Measurements from ENCODE around the gene C2CD4D. TPM values are rescaled to one million over a fixed set of nuclear protein-coding genes. Genes with fewer than 3 reads are reported as not detected.

Gene C2CD4D
- total RNA-seq, 1 experiment from 2014 or later, result 0.77 TPM

DNA sequence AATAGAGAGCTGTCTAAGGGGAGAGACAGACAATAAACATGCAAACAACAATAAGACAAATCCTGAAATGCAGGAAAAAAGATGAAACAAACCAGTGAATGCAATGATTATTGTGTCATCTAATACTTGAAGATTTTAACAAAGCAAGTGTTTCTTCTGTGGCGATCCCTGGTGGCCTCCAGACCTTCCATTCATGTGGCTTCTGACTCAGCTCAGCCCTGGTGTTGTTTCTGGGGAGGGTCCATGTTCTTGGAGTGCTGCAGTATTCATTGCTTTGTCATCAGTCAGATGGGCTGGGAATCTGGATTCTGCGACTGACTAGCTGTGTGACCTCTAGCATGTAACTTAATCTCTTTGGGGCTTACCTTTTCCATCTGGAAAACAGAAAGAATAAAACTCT is 1.5 kb upstream of the C2CD4D start:
- in situ Hi-C loops (cut with HindIII; ENCODE audit: low pct_unique_long_range_greater_than_20kb, low sequenced_read_pairs), result no loop called here
- peak; percentile 87 for DNase-seq (ENCODE audit: low read depth, low spot score)

DNA sequence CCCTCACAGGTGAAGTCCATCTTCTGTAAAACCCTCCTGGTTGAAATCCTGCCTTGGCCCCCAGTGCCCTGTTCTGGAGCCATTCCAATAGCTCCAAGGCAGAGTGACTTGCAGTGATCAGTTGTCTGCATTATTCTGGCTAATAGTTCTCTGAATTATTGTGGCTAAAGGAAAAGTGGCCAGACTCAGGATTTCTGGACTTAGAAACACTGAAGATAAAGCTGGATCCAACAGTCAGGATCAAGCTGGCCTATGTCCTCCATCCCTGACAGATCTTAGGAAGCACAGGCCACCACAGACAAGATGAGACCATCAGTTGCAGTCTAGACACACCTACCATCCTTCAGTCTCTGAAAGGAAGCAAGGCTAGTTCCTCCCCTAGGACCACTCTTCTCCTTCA is 801 bp upstream of the C2CD4D start:
- in situ Hi-C loops (cut with HindIII; ENCODE audit: low pct_unique_long_range_greater_than_20kb, low sequenced_read_pairs), result no loop called here

DNA sequence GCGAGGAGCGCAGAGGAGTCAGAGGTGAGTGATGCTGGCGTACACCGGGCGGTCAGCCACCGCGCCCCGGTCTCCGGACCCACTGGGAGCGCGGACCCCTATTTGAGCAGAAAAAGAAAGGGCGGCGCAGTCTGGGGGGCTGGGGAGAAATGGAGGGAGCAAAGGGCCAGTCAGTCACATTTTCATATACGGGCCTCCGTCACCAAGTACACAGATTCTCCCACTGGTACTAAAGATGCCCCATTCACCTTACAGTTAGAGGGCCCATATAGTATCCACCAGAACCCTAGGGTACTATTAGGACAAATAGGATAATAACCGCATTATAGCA is 573 bp downstream of the C2CD4D start:
- DNase-seq (ENCODE audit: low read depth, low spot score), result no peak
- in situ Hi-C loops (cut with HindIII; ENCODE audit: low pct_unique_long_range_greater_than_20kb, low sequenced_read_pairs), result no loop called here

More for the DNA sequence above, 801 bp upstream of the C2CD4D start:
- DNase-seq (ENCODE audit: low read depth, low spot score), result peak; percentile 41

DNA sequence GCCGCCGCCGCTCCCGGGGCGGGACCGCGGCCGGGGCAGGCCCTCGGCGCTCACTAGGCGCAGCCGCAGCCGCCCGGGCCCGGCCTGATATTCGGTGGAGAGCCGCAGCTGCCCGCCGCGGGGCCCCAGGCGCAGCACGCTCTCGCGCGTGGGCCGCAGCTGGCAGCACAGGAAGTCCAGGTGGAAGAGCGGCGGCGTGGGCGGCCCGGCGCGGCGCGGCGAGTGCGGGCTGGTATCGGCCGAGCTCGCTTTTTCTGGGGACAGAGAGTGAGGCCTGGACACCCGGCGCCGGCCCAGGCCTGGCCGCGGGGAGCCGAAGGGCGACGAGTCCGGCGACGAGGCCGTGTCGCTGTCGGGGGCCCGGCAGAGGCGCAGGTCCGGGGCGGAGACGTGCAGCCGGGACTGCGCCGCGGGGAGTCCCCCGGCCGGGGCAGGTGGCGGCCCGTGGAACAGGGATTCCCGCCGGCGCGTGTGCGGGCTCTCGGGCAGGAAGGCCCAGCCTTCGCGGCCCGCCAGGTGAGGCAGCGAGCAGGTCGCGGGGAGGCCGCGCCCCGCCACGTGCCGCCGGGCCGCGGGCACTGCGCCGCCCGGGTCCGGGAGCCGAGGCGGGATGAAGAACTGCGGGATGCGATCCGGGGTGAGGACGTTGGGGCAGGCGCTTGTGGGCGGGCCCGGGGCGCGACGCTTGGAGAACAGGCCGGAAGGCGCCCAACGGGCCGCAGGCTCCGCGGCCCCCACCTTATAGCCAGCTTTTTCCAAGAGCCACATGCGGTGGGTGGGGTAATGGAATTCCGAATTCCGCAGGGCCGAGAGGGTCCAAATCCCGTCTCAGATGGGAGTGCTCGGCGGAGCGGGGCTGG is 1.2 kb downstream of the C2CD4D start:
- no peak for DNase-seq (ENCODE audit: low read depth, low spot score)
- in situ Hi-C loops (cut with HindIII; ENCODE audit: low pct_unique_long_range_greater_than_20kb, low sequenced_read_pairs), result no loop called here

DNA sequence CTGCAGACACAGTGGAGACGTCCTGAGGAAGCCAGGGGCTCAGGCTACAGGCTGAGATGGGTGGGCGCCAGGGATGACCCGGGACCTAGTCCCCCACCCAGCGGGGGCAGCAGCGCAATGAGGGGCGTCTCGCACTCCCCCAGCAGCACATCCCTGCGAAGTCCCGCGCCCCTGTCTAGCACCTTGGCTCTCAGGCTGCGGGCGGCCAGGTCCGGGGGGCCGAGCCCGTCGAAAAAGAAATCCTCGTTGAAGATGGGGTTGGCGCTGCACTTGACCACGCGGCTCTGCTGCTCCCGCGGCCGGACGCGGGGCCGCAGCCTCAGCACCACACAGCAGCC is 1.8 kb downstream of the C2CD4D start:
- in situ Hi-C loops (cut with HindIII; ENCODE audit: low pct_unique_long_range_greater_than_20kb, low sequenced_read_pairs), result no loop called here
- DNase-seq (ENCODE audit: low read depth, low spot score), result no peak

DNA sequence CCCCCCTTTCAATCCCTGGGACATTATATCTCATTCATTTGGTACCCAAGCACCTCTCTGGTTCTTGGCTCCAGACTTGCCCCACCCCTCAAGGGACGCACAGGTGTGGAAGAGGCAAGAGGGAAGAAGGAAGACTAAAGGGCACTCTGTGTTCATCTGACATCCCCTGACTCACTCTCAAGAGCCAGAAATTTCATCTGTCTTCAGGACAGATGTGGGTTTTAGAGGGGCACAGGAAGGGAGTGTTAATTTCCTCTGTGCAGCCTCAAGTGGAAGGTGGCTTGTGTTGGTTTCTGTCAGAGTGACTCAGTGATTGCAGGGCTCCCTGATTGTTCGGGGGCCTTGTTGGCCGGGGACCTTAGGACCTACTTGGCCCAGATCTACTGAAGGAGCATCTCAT is 2.4 kb downstream of the C2CD4D start:
- in situ Hi-C loops (cut with HindIII; ENCODE audit: low pct_unique_long_range_greater_than_20kb, low sequenced_read_pairs), result no loop called here
- no peak for DNase-seq (ENCODE audit: low read depth, low spot score)

DNA sequence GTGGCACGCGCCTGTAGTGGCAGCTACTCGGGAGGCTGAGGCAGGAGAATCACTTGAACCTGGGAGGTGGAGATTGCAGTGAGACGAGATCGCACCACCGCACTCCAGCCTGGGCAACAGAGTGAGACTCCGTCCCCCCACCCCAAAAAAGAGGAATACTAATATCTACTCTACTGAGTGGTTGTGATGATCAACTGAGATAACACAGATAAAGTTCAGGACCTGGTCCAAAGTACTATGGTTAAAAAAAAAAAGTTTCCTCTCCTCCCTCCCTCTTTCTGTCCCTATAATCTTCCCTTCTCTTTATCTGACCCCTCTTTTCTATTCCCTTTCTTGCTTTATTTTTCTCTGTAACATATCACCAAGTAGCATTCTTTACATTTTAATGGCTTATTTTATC is 4.0 kb downstream of the C2CD4D start:
- in situ Hi-C loops (cut with HindIII; ENCODE audit: low pct_unique_long_range_greater_than_20kb, low sequenced_read_pairs), result no loop called here

DNA sequence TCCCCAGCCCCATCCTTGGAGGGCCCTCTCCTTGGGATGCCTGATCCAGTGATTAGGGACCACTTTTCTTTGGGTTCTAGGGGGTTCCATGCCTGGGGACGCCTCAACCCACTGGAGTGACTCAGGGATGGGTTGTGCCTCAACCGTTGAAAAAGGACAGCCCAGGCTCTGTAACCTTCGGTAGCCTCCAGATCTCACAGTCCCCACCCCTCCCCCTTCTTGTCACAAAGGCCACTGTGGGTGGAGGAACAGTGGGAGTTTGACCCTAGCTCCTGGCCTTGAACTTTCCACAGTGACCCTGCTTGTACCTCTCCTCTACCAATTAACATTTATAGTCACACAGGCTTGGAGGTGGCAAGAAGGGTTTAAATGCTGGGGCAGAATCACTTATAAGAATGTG is 5.4 kb downstream of the C2CD4D start:
- in situ Hi-C loops (cut with HindIII; ENCODE audit: low pct_unique_long_range_greater_than_20kb, low sequenced_read_pairs), result no loop called here
- DNase-seq (ENCODE audit: low read depth, low spot score), result no peak

More for the DNA sequence above, 4.0 kb downstream of the C2CD4D start:
- DNase-seq (ENCODE audit: low read depth, low spot score), result no peak

DNA sequence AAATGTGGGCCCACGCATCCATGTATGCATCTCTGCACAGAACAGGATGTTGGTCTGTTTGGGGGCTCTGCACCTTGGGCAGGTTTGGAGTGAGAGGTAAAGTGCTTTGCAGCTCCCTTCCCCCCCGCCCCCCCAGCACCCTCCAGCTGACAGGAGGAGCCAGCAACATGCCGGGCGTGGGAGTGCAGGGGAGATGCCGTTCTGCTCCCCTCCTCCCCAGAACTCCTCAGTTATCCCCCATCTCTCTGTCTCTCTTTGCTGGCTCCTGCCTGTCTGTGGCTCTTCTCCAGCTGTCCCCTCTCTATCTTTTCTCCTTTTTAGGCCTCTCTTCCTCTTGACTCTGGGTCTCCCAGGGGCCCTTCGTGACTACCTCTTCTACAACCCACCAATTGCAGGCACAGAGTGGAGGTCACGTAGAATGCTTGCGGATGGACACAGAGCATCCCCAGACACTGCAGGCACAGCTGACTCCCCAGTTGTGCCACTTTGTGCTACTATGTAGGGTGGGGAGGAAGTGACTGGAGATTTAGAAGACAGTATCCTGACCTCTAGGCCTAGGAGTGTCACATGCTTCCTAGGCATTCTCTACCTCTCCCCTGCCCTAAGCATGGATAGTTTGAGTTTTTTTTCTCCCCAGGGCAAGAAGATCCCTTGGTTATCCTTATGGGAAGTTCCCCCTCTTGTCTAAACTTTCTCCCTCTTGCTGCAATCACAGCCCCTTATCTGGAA is 6.3 kb downstream of the C2CD4D start:
- DNase-seq (ENCODE audit: low read depth, low spot score), result no peak
- in situ Hi-C loops (cut with HindIII; ENCODE audit: low pct_unique_long_range_greater_than_20kb, low sequenced_read_pairs), result no loop called here

DNA sequence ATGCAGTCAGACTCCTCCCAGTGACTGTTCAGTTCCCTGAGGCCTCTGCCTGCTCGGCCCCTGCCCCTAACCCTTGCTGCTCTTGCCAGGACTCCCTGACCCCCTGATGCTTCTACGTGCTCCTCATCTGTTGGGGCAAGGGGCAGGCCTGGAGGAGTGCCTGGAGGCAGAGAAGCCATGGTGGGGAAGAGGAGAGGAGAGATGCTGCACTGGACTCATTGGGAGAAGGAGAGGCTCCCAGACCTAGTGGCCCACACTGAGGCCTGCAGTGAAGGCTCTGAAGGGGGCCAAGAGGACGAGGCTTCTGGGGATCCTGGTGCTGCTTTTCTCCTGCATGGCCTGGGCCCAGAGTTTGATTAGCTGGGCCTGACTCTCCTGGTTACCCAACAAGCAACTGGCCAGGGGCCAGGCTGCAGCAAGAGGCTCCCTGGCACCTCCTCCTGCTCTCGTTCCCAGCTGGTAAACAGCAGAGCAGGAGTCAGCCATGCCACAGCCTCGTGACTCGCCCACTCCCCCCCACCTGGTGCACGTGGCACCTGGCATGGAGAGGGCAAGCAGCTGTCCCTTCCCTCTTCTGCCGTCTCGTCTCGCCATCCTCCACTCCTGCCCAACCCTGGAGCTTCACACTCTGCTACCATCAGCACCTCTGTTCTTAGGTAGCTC is 7.2 kb downstream of the C2CD4D start:
- DNase-seq (ENCODE audit: low read depth, low spot score), result no peak
- in situ Hi-C loops (cut with HindIII; ENCODE audit: low pct_unique_long_range_greater_than_20kb, low sequenced_read_pairs), result no loop called here

DNA sequence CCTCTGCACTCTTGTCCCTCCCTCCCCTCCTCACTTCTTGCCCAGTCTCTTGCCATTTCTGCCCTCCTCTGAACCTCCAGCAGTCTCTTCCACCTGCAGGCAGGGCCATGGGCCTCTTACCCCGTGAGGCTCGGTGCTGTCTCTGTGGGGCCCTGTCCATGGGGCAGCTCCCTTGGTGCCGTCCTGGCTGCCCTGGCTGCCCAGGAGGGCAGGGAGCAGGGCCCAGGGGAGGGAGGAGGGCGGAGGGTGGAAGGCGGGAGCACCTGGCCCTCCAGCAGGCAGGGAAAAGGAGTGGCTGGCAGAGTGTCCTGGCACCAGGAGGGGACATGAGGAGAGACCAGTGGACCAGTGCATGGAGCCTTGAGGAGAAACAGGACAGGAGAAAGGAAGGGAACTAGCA is 8.0 kb downstream of the C2CD4D start, which contains the start of gene RORC:
Gene RORC, minus strand, starts transcription at position 198 of the 400 bp plus-strand sequence. Its CDS starts 38 bp downstream, at position 160.
- no peak for DNase-seq (ENCODE audit: low read depth, low spot score)
- in situ Hi-C loops (cut with HindIII; ENCODE audit: low pct_unique_long_range_greater_than_20kb, low sequenced_read_pairs), result no loop called here

DNA sequence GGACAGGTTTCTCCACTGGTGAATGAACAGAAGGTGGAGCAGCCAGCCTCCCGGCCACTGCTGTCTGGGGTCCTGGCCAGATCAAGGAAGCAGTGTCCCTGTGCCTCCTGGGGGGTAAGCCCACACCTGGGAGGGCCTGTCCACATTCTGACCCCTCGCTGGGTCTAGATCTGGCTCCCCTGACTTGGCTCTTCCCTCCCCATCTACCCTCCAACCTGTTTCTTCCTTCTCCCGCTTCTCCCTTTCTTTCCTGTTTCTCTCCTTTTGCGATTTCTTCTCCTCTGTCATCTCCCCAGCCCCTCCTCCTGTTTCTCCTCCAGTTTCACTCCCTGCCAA is 8.4 kb downstream of the C2CD4D start:
- DNase-seq (ENCODE audit: low read depth, low spot score), result no peak
- in situ Hi-C loops (cut with HindIII; ENCODE audit: low pct_unique_long_range_greater_than_20kb, low sequenced_read_pairs), result no loop called here

DNA sequence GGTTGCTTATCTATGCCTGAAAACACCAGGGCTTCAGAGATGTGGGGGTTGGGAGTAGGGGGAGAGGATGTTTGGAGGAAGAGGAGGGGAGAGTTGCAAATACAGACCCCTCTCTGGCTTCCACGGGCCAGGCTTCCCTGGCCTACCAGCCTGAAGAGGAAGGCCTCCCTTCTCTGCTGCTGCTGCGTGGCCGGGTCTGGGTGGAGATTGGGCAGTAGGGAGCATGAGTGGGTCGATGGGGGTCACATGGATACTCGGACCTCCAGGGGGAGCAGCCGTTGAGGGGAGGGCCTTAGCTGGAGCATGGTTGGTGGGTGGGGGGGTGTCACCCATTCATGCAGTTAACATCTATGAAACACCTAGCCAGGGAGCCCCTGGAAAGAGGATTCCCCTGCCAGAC is 9.6 kb downstream of the C2CD4D start:
- no peak for DNase-seq (ENCODE audit: low read depth, low spot score)
- in situ Hi-C loops (cut with HindIII; ENCODE audit: low pct_unique_long_range_greater_than_20kb, low sequenced_read_pairs), result no loop called here

DNA sequence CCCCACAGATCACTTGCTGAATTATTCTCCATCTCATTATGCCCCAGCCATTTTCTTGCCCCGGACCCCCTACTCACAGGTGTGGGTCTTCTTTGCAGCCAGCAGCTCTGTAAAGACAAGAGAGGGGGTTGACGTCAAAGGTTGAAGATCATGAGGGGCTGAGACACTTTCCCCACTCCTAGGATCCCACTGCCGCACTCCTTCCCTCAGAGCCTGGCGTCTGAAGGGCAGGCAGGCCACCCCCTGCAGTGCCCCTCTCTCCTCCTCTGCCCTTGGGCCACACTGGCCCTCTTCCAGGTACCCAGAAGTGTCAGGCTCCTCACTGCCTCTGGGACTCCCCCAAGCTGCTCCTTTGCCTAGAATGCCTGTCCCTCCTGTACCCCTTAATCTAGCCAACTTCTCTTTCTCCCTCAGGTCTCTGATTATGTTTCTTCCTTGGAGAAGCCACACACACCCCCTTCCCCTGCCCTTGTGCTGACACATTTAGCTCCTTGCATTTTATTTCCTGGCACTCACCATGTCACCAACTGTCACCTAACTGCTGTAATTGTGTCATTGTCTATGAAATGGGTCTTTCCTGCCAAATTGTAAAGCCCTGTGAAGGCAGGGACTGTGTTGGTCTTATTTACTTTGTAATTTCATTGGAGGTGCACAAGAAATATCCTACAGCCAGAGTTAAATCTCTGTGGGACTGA is 10.1 kb downstream of the C2CD4D start:
- in situ Hi-C loops (cut with HindIII; ENCODE audit: low pct_unique_long_range_greater_than_20kb, low sequenced_read_pairs), result no loop called here
- no peak for DNase-seq (ENCODE audit: low read depth, low spot score)

DNA sequence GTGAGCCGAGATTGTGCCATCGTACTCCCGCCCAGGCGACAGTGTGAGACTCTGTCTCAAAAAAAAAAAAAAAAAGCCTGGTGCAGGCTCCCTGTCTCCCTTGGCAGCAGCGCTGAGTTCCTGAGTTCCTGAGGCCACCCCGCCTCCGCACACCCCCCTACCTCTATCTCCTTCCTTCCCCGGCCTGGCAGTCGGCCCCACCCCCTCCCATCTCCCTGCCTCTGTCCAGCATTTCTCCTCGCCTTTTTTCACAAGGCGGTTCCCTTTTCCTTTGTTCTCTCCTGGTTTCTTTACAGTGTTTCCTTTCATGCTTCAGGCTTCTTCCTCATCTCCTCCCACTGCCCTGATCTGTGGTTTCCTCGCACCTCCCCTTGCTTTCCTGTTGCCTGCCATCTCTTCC is 10.7 kb downstream of the C2CD4D start:
- in situ Hi-C loops (cut with HindIII; ENCODE audit: low pct_unique_long_range_greater_than_20kb, low sequenced_read_pairs), result no loop called here
- DNase-seq (ENCODE audit: low read depth, low spot score), result peak; percentile 83

DNA sequence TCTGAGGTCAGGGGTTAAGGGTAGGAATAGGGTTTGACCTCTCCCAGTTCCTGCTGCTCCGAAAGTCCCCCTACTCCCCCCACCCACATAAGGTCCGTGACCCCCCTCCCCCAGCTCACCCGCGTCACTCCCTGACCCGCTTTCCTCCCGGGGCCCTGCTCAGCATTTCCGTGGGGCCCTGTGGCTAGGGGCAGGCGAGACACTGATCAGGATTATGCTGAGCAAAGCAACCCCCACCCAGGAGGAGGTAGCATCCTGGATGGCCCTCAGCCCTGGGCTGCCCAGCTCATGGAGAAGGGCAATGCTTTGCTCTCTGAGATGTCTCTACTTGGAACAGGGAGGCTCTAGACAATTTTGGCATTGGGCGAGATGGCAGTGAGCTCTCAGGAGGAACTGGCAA is 11.8 kb downstream of the C2CD4D start:
- in situ Hi-C loops (cut with HindIII; ENCODE audit: low pct_unique_long_range_greater_than_20kb, low sequenced_read_pairs), result no loop called here
- no peak for DNase-seq (ENCODE audit: low read depth, low spot score)

DNA sequence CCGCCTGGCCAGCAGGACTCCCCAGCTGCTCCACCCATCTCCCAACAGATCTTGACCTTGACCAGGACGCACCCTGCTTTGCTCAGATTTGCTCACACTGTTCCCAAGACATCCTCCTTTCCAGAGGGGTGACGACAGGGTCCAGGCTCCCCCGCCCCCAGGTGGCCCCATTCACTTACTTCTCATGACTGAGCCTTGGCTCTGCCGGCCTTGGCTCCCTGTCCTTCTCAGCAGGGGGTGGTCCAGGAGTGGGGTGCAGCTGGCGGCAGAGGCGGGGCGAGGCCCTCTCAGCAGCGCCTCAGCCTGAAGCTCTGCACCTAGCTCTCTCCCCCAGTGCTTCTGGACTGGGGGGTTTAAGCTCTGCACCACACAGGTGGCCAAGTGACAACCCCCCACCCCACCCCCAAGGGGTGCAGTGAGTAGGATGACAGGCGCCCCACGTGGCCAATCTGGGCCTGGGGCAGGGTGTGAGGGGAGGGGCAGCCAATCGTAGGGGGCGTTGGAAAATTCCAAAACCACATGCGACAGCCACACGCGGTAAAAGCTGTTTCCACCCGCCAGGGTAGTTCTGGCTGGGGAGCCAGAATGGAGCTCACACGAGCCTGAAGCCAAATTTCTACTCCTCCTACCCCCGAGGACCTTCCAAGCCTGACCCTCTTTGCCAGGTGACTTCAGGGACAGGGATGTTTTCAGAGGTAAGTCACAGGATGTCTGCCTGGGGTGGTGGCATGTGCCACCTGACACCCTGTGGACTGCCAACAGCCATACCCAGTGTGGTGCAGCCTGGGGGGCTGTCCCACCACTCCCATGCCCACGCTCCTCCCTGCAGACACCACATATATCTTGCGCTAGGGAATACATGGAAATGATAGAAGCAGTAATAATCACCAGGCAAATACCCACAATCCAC is 13.6 kb downstream of the C2CD4D start:
- in situ Hi-C loops (cut with HindIII; ENCODE audit: low pct_unique_long_range_greater_than_20kb, low sequenced_read_pairs), result no loop called here
- DNase-seq (ENCODE audit: low read depth, low spot score), result no peak

All from SK-MEL-5 (cell line).